Hepatocyte (in vitro differentiated cells): ENCODE results near the gene PRXL2B. TPM values are rescaled to one million over a fixed set of nuclear protein-coding genes. Genes with fewer than 3 reads are reported as not detected.

Source experiments
- DNase-seq: peaks from one replicate; pipeline ENCODE4 v3.0.0-alpha.2; 2016; ENCODE audit warnings: low spot score
- H2AFZ ChIP-seq: fragments of 200-600 bp; sonication (generic); 2 replicates; pipeline ENCODE4 v1.6.0; 2016; ENCODE audit warnings: antibody characterized with exemption, mild to moderate bottlenecking
- H3K27ac ChIP-seq: fragments of 200-600 bp; sonication (generic); 2 replicates; pipeline ENCODE4 v1.5.1; 2016; ENCODE audit warnings: mild to moderate bottlenecking
- H3K27me3 ChIP-seq: fragments of 200-600 bp; sonication (generic); 2 replicates; pipeline ENCODE4 v1.6.1; 2016
- H3K36me3 ChIP-seq: fragments of 200-600 bp; sonication (generic); replicated peaks from 2 replicates; pipeline ENCODE4 v1.5.1; 2016; ENCODE audit warnings: low read depth; ENCODE audit not compliant: insufficient read depth
- H3K4me1 ChIP-seq: fragments of 200-600 bp; sonication (generic); 2 replicates; pipeline ENCODE4 v1.5.1; 2016; ENCODE audit warnings: mild to moderate bottlenecking, moderate library complexity; ENCODE audit not compliant: insufficient read depth
- H3K4me2 ChIP-seq: fragments of 200-600 bp; sonication (generic); 2 replicates; pipeline ENCODE4 v1.6.0; 2016
- H3K4me3 ChIP-seq: fragments of 200-600 bp; sonication (generic); 2 replicates; pipeline ENCODE4 v1.5.1; 2016; ENCODE audit warnings: mild to moderate bottlenecking
- H3K79me2 ChIP-seq: fragments of 200-600 bp; sonication (generic); 2 replicates; pipeline ENCODE4 v1.6.0; 2017; ENCODE audit warnings: mild to moderate bottlenecking
- H3K9me2 ChIP-seq: fragments of 200-600 bp; sonication (generic); replicated peaks from 2 replicates; pipeline ENCODE4 v1.6.0; 2017; ENCODE audit warnings: mild to moderate bottlenecking; ENCODE audit not compliant: insufficient read depth
- H3K9me3 ChIP-seq: fragments of 200-600 bp; sonication (generic); 2 replicates; pipeline ENCODE4 v1.5.1; 2016; ENCODE audit warnings: low read depth, mild to moderate bottlenecking
- H4K20me1 ChIP-seq: fragments of 200-600 bp; sonication (generic); 2 replicates; pipeline ENCODE4 v1.6.0; 2016; ENCODE audit warnings: mild to moderate bottlenecking; ENCODE audit not compliant: insufficient read depth, poor library complexity, severe bottlenecking
- CTCF ChIP-seq: fragments of 200-600 bp; sonication (generic); IDR thresholded peaks from 2 replicates; pipeline ENCODE4 v1.5.1; 2016; ENCODE audit warnings: antibody characterized with exemption, mild to moderate bottlenecking; ENCODE audit not compliant: poor library complexity
- EZH2 ChIP-seq: fragments of 200-600 bp; sonication (generic); IDR thresholded peaks from 2 replicates; pipeline ENCODE4 v1.6.1; 2016; ENCODE audit warnings: antibody characterized with exemption, mild to moderate bottlenecking, borderline replicate concordance
- EZH2phosphoT487 ChIP-seq: fragments of 200-600 bp; sonication (generic); IDR thresholded peaks from one replicate; pipeline ENCODE4 v1.6.1; 2018; ENCODE audit warnings: antibody characterized with exemption, mild to moderate bottlenecking, low read depth, moderate library complexity; ENCODE audit not compliant: unreplicated experiment, severe bottlenecking
- WGBS: methylation state at CpG from one replicate; pipeline ENCODE4 v1.1.6; 2016; ENCODE audit warnings: low lambda C conversion rate; ENCODE audit errors: missing lambda C conversion rate; 5-methylcytosine and 5-hydroxymethylcytosine counted together
- polyA plus RNA-seq: library from polyadenylated mRNA; unstranded; fragments of >200 nt; fragmentation: Nextera tagmentation; extraction: Ambion mirVana; gene quantifications from 2 replicates; pipeline ENCODE4 v1.2.1, GENCODE V29; 2016
- total RNA-seq: library from RNA; depleted of rRNA; stranded (reverse); fragments of >200 nt; gene quantifications from 2 replicates; pipeline ENCODE4 v1.2.3, GENCODE V29; 2014

Gene PRXL2B
- total and polyA plus RNA-seq, 2 experiments from 2014 or later: 36.7 to 41.4 TPM

GRCh38 chr1:2595812-2596529 is 9.4 kb downstream of the PRXL2B start:
- no peaks in the 10 kb centered on the region for H3K9me3 ChIP-seq
- H3K36me3 ChIP-seq: no peaks in the 10 kb centered on the region
- H2AFZ ChIP-seq: no peak overlapping the region
- no peaks in the 10 kb centered on the region for H3K27me3 ChIP-seq
- no peak overlapping the region for H3K4me2 ChIP-seq
- H3K4me3 ChIP-seq: no peak overlapping the region
- no peak for TF ChIP-seq CTCF
- TF ChIP-seq EZH2phosphoT487: no peak
- no peak for TF ChIP-seq EZH2
- H3K9me2 ChIP-seq: no peaks in the 10 kb centered on the region
- H3K79me2 ChIP-seq: no peaks in the 10 kb centered on the region
- H3K4me1 ChIP-seq: no peaks in the 10 kb centered on the region
- WGBS: 92% methylated on average over 25 of the region's 31 CpGs
- H4K20me1 ChIP-seq: no peaks in the 10 kb centered on the region
- DNase-seq: no peak
- no peak overlapping the region for H3K27ac ChIP-seq

- no peak overlapping the region for H3K4me2 ChIP-seq
- H3K4me3 ChIP-seq: no peak overlapping the region
- no peaks in the 10 kb centered on the region for H3K9me2 ChIP-seq
- H3K9me3 ChIP-seq: no peaks in the 10 kb centered on the region
- H4K20me1 ChIP-seq: no peaks in the 10 kb centered on the region
- no peak overlapping the region for H2AFZ ChIP-seq
- H3K36me3 ChIP-seq: no peaks in the 10 kb centered on the region
- WGBS: 92% methylated on average over 25 of the region's 28 CpGs
- TF ChIP-seq EZH2phosphoT487 (no peak), EZH2 (no peak), CTCF (no peak)
- H3K27ac ChIP-seq: no peak overlapping the region
- no peak for DNase-seq
- H3K79me2 ChIP-seq: no peaks in the 10 kb centered on the region
- no peaks in the 10 kb centered on the region for H3K4me1 ChIP-seq
- no peaks in the 10 kb centered on the region for H3K27me3 ChIP-seq
Observed at GRCh38 chr1:2596530-2597333, 10.2 kb downstream of the PRXL2B start.

GRCh38 chr1:2597441-2598328 is 11.1 kb downstream of the PRXL2B start:
- H3K9me3 ChIP-seq: no peaks in the 10 kb centered on the region

More at GRCh38 chr1:2597441-2598328, 11.1 kb downstream of the PRXL2B start:
- H2AFZ ChIP-seq: no peak overlapping the region
- H3K4me2 ChIP-seq: no peak overlapping the region
- no peaks in the 10 kb centered on the region for H3K27me3 ChIP-seq
- no peaks in the 10 kb centered on the region for H3K4me1 ChIP-seq
- DNase-seq: no peak
- no peak overlapping the region for H3K4me3 ChIP-seq
- H3K27ac ChIP-seq: no peak overlapping the region
- no peaks in the 10 kb centered on the region for H3K9me2 ChIP-seq
- no peaks in the 10 kb centered on the region for H3K79me2 ChIP-seq
- no peaks in the 10 kb centered on the region for H3K36me3 ChIP-seq
- no peaks in the 10 kb centered on the region for H4K20me1 ChIP-seq
- no peak for TF ChIP-seq EZH2
- 85% methylated on average over 34 of the region's 34 CpGs for WGBS
